Measurements from ENCODE around the gene IQGAP3. TPM values are rescaled to one million over a fixed set of nuclear protein-coding genes. Genes with fewer than 3 reads are reported as not detected.

IQGAP3 gene
- total RNA-seq, 1 experiment from 2014 or later, result 25.6 TPM

DNA sequence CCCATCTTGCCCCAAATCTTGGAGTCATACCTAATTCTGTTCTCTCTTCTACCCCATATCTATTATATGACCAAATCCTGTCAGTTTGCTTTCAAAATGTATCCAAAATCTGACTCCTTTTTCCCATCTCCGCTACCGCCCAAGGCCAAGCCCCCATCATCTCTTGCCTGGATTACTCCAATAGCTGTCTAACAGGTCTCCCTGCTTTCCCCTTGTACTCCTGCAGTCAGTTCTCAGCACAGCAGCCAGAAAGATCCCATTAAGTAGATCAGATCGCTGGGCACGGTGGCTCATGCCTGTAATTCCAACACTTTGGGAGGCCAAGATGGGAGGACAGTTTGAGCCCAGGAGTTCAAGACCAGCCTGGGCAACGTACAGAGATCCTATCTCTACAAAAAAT lies 19.8 kb downstream of the IQGAP3 start:
- intact Hi-C loops (cut with micrococcal nuclease; ENCODE audit: unreplicated experiment), result no loop called here
- CTCF ChIA-PET, result no interaction called here

DNA sequence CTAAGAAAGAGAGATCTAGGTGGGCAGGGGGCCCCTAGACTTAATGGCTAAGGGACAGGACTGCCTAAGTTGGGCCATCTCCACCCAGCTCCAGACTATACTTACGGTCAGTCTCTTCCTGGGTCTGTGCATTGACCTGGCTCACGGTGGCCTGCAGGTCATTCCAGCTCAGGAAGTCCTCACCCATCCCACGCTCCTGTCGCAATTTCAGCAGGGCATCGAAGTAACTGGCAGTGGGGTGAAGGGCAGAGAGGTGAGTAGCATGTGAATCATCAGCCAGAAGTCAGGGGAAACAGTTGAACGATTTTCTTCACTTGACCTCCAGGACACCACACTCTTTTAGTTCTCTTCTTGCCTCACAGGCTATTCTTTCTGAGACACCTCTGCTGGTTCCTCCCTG lies 20.5 kb downstream of the IQGAP3 start:
- POLR2A ChIA-PET, result no interaction called here
- Histone ChIP-seq H3K36me3 (ENCODE audit: control insufficient read depth, insufficient read depth, low read length) (no peaks in the 10 kb centered on the region; the same call in 1 of the 2 replicates), H3K9me3 (ENCODE audit: control insufficient read depth, insufficient read depth, low read depth, low read length) (no peaks in the 10 kb centered on the region), H3K4me3 (ENCODE audit: low read depth in 2 of 2, low read length in 2 of 2) (no peak overlapping the region), H3K27me3 (ENCODE audit: control insufficient read depth, insufficient read depth, low read length) (no peaks in the 10 kb centered on the region), H3K4me1 (ENCODE audit: control insufficient read depth, insufficient read depth, low read length) (no peaks in the 10 kb centered on the region), H3K27ac (ENCODE audit: low read length) (no peak overlapping the region)
- no TSS peak for BruUV-seq (replicated peaks)
- CTCF ChIA-PET, result interaction anchor here (0.7 kb wide), 1 partner anchor 57 kb away, joined by 3 read pairs; no protein-coding TSS in a partner anchor
- intact Hi-C loops (cut with micrococcal nuclease; ENCODE audit: unreplicated experiment), result no loop called here
- in situ Hi-C loops (cut with HindIII; ENCODE audit: low pct_unique_long_range_greater_than_20kb, low sequenced_read_pairs), result no loop called here
- TF ChIP-seq, protein P1, sequence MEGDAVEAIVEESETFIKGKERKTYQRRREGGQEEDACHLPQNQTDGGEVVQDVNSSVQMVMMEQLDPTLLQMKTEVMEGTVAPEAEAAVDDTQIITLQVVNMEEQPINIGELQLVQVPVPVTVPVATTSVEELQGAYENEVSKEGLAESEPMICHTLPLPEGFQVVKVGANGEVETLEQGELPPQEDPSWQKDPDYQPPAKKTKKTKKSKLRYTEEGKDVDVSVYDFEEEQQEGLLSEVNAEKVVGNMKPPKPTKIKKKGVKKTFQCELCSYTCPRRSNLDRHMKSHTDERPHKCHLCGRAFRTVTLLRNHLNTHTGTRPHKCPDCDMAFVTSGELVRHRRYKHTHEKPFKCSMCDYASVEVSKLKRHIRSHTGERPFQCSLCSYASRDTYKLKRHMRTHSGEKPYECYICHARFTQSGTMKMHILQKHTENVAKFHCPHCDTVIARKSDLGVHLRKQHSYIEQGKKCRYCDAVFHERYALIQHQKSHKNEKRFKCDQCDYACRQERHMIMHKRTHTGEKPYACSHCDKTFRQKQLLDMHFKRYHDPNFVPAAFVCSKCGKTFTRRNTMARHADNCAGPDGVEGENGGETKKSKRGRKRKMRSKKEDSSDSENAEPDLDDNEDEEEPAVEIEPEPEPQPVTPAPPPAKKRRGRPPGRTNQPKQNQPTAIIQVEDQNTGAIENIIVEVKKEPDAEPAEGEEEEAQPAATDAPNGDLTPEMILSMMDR (IDR thresholded peaks at IDR 0.05), result no peak
- TF ChIP-seq, protein P2, sequence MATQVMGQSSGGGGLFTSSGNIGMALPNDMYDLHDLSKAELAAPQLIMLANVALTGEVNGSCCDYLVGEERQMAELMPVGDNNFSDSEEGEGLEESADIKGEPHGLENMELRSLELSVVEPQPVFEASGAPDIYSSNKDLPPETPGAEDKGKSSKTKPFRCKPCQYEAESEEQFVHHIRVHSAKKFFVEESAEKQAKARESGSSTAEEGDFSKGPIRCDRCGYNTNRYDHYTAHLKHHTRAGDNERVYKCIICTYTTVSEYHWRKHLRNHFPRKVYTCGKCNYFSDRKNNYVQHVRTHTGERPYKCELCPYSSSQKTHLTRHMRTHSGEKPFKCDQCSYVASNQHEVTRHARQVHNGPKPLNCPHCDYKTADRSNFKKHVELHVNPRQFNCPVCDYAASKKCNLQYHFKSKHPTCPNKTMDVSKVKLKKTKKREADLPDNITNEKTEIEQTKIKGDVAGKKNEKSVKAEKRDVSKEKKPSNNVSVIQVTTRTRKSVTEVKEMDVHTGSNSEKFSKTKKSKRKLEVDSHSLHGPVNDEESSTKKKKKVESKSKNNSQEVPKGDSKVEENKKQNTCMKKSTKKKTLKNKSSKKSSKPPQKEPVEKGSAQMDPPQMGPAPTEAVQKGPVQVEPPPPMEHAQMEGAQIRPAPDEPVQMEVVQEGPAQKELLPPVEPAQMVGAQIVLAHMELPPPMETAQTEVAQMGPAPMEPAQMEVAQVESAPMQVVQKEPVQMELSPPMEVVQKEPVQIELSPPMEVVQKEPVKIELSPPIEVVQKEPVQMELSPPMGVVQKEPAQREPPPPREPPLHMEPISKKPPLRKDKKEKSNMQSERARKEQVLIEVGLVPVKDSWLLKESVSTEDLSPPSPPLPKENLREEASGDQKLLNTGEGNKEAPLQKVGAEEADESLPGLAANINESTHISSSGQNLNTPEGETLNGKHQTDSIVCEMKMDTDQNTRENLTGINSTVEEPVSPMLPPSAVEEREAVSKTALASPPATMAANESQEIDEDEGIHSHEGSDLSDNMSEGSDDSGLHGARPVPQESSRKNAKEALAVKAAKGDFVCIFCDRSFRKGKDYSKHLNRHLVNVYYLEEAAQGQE (IDR thresholded peaks at IDR 0.05; ENCODE audit: insufficient read depth in 1 of 2, low read depth in 2 of 2, low read length in 1 of 2), result no peak
- TF ChIP-seq POLR2AphosphoS5 (IDR thresholded peaks at IDR 0.05; ENCODE audit: low read depth, low read length) (no peak), SIN3A (IDR thresholded peaks at IDR 0.05; ENCODE audit: borderline replicate concordance, insufficient read depth, low read depth, low read length) (no peak), TCF7L2 (IDR thresholded peaks at IDR 0.05; ENCODE audit: low read depth, low read length) (no peak)
- peak; percentile 70 for ATAC-seq
- DNase-seq (ENCODE audit: low read depth, low spot score), result peak; percentile 57

More for the DNA sequence above, 19.8 kb downstream of the IQGAP3 start:
- in situ Hi-C loops (cut with HindIII; ENCODE audit: low pct_unique_long_range_greater_than_20kb, low sequenced_read_pairs), result no loop called here
- BruUV-seq (replicated peaks), result no TSS peak
- ATAC-seq, result no peak
- no peak overlapping the region for H3K27ac ChIP-seq (ENCODE audit: low read length)
- no peaks in the 10 kb centered on the region for H3K9me3 ChIP-seq (ENCODE audit: control insufficient read depth, insufficient read depth, low read depth, low read length)
- no peaks in the 10 kb centered on the region; the same call in 1 of the 2 replicates for H3K36me3 ChIP-seq (ENCODE audit: control insufficient read depth, insufficient read depth, low read length)
- no peak for TF ChIP-seq POLR2AphosphoS5 (IDR thresholded peaks at IDR 0.05; ENCODE audit: low read depth, low read length)
- DNase-seq (ENCODE audit: low read depth, low spot score), result no peak
- no peaks in the 10 kb centered on the region for H3K4me1 ChIP-seq (ENCODE audit: control insufficient read depth, insufficient read depth, low read length)
- POLR2A ChIA-PET, result interaction anchor here (0.6 to 0.7 kb wide), 2 partner anchors 17 to 52 kb away, joined by 3 to 6 read pairs; partner anchors contain the start of gene MEF2D
- H3K27me3 ChIP-seq (ENCODE audit: control insufficient read depth, insufficient read depth, low read length), result no peaks in the 10 kb centered on the region
- no peak overlapping the region for H3K4me3 ChIP-seq (ENCODE audit: low read depth in 2 of 2, low read length in 2 of 2)

DNA sequence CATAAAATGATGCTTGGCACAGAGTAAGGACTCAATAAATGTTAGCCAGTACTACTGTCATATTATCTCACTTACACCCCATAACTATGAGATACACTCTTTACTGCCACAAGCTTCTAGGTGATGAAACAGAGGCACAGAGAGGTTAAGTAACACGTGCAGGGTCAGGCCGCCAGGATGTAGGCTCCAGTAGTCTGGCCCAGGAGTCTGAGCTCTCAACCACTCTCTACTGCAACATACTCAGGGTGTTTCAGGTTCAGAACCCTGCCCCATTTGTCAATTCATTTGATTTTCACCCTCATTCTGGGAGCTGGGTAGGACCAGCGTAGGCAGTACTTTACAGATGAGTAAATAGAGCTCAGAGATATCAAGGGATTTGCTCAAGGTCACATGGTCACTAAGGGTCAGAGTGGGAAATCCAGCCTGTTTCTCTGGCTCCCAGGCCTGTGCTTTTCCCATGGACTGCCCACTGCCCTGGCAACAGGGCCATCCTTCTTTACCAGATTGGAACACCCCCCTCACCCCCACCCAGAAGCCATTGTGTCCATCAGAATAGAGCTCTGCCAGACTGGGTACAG lies 21.2 kb downstream of the IQGAP3 start:
- no peak for ATAC-seq
- no peaks in the 10 kb centered on the region for H3K9me3 ChIP-seq (ENCODE audit: control insufficient read depth, insufficient read depth, low read depth, low read length)
- ChIA-PET CTCF (interaction anchor here (0.7 kb wide), 1 partner anchor 58 kb away, joined by 3 read pairs; no protein-coding TSS in a partner anchor), POLR2A (no interaction called here)
- H3K4me1 ChIP-seq (ENCODE audit: control insufficient read depth, insufficient read depth, low read length), result no peaks in the 10 kb centered on the region
- intact Hi-C loops (cut with micrococcal nuclease; ENCODE audit: unreplicated experiment) (no loop called here), in situ Hi-C loops (cut with HindIII; ENCODE audit: low pct_unique_long_range_greater_than_20kb, low sequenced_read_pairs) (no loop called here)
- no TSS peak for BruUV-seq (replicated peaks)
- TF ChIP-seq, protein P1 (IDR thresholded peaks at IDR 0.05), result no peak
- TF ChIP-seq POLR2AphosphoS5 (IDR thresholded peaks at IDR 0.05; ENCODE audit: low read depth, low read length), result no peak
- no peak overlapping the region for H3K27ac ChIP-seq (ENCODE audit: low read length)
- no peak for DNase-seq (ENCODE audit: low read depth, low spot score)
- H3K36me3 ChIP-seq (ENCODE audit: control insufficient read depth, insufficient read depth, low read length), result no peaks in the 10 kb centered on the region; the same call in 1 of the 2 replicates
- H3K27me3 ChIP-seq (ENCODE audit: control insufficient read depth, insufficient read depth, low read length), result no peaks in the 10 kb centered on the region
- H3K4me3 ChIP-seq (ENCODE audit: low read depth in 2 of 2, low read length in 2 of 2), result no peak overlapping the region
